GM12878 (cell line): ENCODE measurements around the gene HPS5. TPM values are rescaled to one million over a fixed set of nuclear protein-coding genes. Genes with fewer than 3 reads are reported as not detected.

Experiments used
- ATAC-seq: fragments of 200-7000 bp; cut with Tn5 transposase; 3 replicates; pipeline ENCODE4 v1.9.1; 2020; ENCODE audit warnings: mild to moderate bottlenecking, moderate library complexity
- BruUV-seq: library from RNA; stranded (reverse); fragments of 400-500 nt; replicated peaks from 2 replicates; lab custom pipeline; 2021; lab: Mats Ljungman, UMichigan
- CTCF ChIA-PET: fragments of 300-600 bp; sonication (Branson Sonifier 250); formaldehyde crosslinking; extraction: SDS; loops from one replicate; lab custom pipeline; 2021; ENCODE audit warnings: inconsistent platforms; lab: Yijun Ruan, JAX
- POLR2A ChIA-PET: fragments of 350-600 bp; formaldehyde crosslinking; extraction: SDS; loops from one replicate; lab custom pipeline; 2021; ENCODE audit warnings: inconsistent platforms; lab: Charles Lee
- RAD21 ChIA-PET: fragments of 300-600 bp; sonication (Branson Sonifier 250); formaldehyde crosslinking; loops from one replicate; lab custom pipeline; 2023; ENCODE audit warnings: antibody characterized with exemption; ENCODE audit not compliant: unreplicated experiment; lab: Charles Lee
- SMC1A ChIA-PET: fragments of 300-600 bp; sonication (Branson Sonifier 250); formaldehyde crosslinking; loops from one replicate; lab custom pipeline; 2023; ENCODE audit not compliant: unreplicated experiment, uncharacterized antibody; lab: Charles Lee
- DNase-seq: peaks from one replicate; pipeline ENCODE4 v3.0.0-alpha.2; 2011; ENCODE audit warnings: low read depth, low spot score
- FAIRE-seq: peaks from 3 replicates; lab custom pipeline; 2011; peaks lifted over from hg19 to GRCh38; lab: Jason Lieb, UNC
- H2AFZ ChIP-seq: 2 replicates; pipeline ENCODE4 v1.6.0; 2011; ENCODE audit warnings: low read depth, low read length, control low read depth; ENCODE audit not compliant: control insufficient read depth
- H3K27ac ChIP-seq: 2 replicates; pipeline ENCODE4 v1.5.1; 2011; ENCODE audit warnings: control low read depth; ENCODE audit not compliant: control insufficient read depth, insufficient read depth
- H3K27me3 ChIP-seq, 2 experiments: replicated peaks in 1 of 2; 2 replicates each; pipeline versions ENCODE4 v1.6.0 to v1.6.1; 2011; ENCODE audit warnings: low read length in 1 of 2; ENCODE audit not compliant: control insufficient read depth in 2 of 2, insufficient read depth in 2 of 2
- H3K36me3 ChIP-seq, 2 experiments: 2 replicates each; pipeline ENCODE4 v1.5.1; 2011; ENCODE audit warnings: low read length in 1 of 2; ENCODE audit not compliant: control insufficient read depth in 2 of 2, insufficient read depth in 2 of 2
- H3K4me1 ChIP-seq: 2 replicates; pipeline ENCODE4 v1.6.1; 2011; ENCODE audit warnings: mild to moderate bottlenecking, low read length, moderate library complexity, mixed read lengths; ENCODE audit not compliant: control insufficient read depth, insufficient read depth
- H3K4me2 ChIP-seq: 2 replicates; pipeline ENCODE4 v1.6.0; 2011; ENCODE audit warnings: control low read depth; ENCODE audit not compliant: control insufficient read depth, insufficient read depth
- H3K4me3 ChIP-seq: fragments of 200-600 bp; sonication (generic); 2 replicates; pipeline ENCODE4 v1.5.1; 2016
- H3K79me2 ChIP-seq: 2 replicates; pipeline ENCODE4 v1.6.0; 2011; ENCODE audit warnings: low read length; ENCODE audit not compliant: control insufficient read depth, insufficient read depth
- H3K9ac ChIP-seq: 2 replicates; pipeline ENCODE4 v1.8.0; 2011; ENCODE audit warnings: low read length, control low read depth, mixed read lengths; ENCODE audit not compliant: control insufficient read depth, insufficient read depth
- H3K9me3 ChIP-seq: replicated peaks from 3 replicates; pipeline ENCODE4 v1.5.1; 2011; ENCODE audit warnings: mild to moderate bottlenecking, low read length; ENCODE audit not compliant: control insufficient read depth, insufficient read depth
- H4K20me1 ChIP-seq: 2 replicates; pipeline ENCODE4 v1.6.0; 2011; ENCODE audit not compliant: control insufficient read depth, insufficient read depth
- ELK1 ChIP-seq: IDR thresholded peaks from 2 replicates; pipeline ENCODE4 v1.6.1; 2012; ENCODE audit warnings: low read depth, low read length, improper control_type of control experiment
- HDAC2 ChIP-seq: fragments of 200-600 bp; sonication (generic); IDR thresholded peaks from 2 replicates; pipeline ENCODE4 v1.6.1; 2017
- SUPT20H ChIP-seq: IDR thresholded peaks from 2 replicates; pipeline ENCODE4 v1.6.1; 2011; ENCODE audit warnings: low read depth, mild to moderate bottlenecking, low read length, moderate library complexity, borderline replicate concordance; ENCODE audit not compliant: control insufficient read depth
- SUZ12 ChIP-seq: fragments of 200-600 bp; sonication (generic); IDR thresholded peaks from one replicate; pipeline ENCODE4 v1.6.1; 2018; ENCODE audit warnings: antibody characterized with exemption, mild to moderate bottlenecking; ENCODE audit not compliant: unreplicated experiment
- WRNIP1 ChIP-seq: IDR thresholded peaks from 2 replicates; pipeline ENCODE4 v1.6.1; 2011; ENCODE audit warnings: low read depth, low read length, improper control_type of control experiment, borderline replicate concordance
- ZNF207 ChIP-seq: fragments of 450-650 bp; IDR thresholded peaks from 2 replicates; pipeline ENCODE4 v1.6.1; 2014; ENCODE audit warnings: antibody characterized with exemption, mild to moderate bottlenecking, borderline replicate concordance
- WGBS: methylation state at CpG from one replicate; pipeline ENCODE4 v1.1.6; 2016; ENCODE audit warnings: low lambda C conversion rate; ENCODE audit not compliant: insufficient replicate concordance, insufficient coverage; ENCODE audit errors: missing lambda C conversion rate; 5-methylcytosine and 5-hydroxymethylcytosine counted together
- in situ Hi-C: fragments of 300-500 bp; cut with MboI; formaldehyde crosslinking; loops from 9 replicates; pipeline ENCODE4 v1.14.3; 2018; ENCODE audit warnings: mixed read lengths
- intact Hi-C: fragments of 100-400 bp; cut with micrococcal nuclease; formaldehyde crosslinking; loops from one replicate; pipeline ENCODE4 v1.14.2; 2022; ENCODE audit not compliant: unreplicated experiment
- polyA plus RNA-seq, 11 experiments: library from polyadenylated mRNA; depleted of rRNA in 4 of 11; unstranded in 6 of 11; stranded (reverse) in 5 of 11; fragments of >200 nt; fragmentation: Nextera tagmentation in 4 of 11; fragmentation: Illumina TruSeq in 1 of 11; extraction: Ambion mirVana in 4 of 11; extraction: Trizol in 1 of 11; gene quantifications; 1 replicate in 1 of 11; 2 replicates in 10 of 11; pipeline versions ENCODE4 v1.2.1 to v1.2.3, GENCODE V29; 2011 to 2016; ENCODE audit warnings: inconsistent platforms in 2 of 11, missing spikeins in 2 of 11, low read depth in 1 of 11
- total RNA-seq, 4 experiments: library from RNA; depleted of rRNA in 3 of 4; stranded (reverse); fragments of >200 nt in 3 of 4; fragmentation: Illumina TruSeq in 1 of 4; extraction: Trizol in 1 of 4; gene quantifications; 2 replicates each; pipeline versions ENCODE4 v1.2.1 to v1.2.3, GENCODE V29; 2013 to 2021

HPS5 gene
- total and polyA plus RNA-seq, 10 of the 15 experiments (the other 5 are each of a cell fraction or from before 2014, with no cell fraction given) = 11.9 to 32.6 (median 23.5) TPM

DNA sequence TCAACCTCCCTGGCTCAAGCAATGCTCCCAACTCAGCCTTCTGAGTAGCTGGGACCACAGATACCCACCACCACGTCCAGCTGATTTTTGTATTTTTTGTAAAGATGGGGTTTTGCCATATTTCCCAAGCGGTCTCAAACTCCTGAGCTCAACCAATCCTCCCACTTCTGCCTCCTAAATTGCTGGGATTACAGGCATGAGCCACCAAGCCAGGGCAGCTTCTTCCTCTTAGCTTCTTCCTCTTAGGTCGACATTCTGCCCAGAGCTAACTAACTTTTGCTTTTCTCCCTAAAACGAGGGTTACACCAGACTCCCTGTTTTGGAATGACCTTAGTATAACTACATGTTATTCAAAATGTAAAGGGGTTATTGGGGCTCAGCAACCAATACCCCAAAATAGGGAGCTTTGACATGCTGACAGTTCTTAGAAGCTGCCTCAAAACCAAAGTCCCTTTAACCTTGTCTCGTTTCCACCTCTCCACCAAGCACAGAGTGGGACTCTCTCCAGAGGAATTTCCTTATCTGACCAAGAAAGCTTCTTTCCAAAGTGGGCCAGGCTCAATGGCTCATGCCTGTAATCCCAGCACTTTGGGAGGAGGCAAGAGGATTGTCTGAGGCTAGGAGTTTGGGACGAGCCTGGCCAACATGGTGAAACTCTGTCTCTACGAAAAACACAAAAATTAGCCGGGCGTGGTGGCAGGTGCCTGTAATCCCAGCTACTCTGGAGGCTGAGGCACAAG is 7.0 kb downstream of the HPS5 start:
- no peak overlapping the region for H3K4me2 ChIP-seq
- no TSS peak for BruUV-seq

More for the DNA sequence above, 7.0 kb downstream of the HPS5 start:
- in situ Hi-C loops = no loop called here
- ChIA-PET POLR2A (interaction anchor here (1.0 to 1.3 kb wide), 3 partner anchors 11 to 16 kb away, joined by 3 to 8 read pairs (median 3); no protein-coding TSS in a partner anchor), CTCF (interaction anchor here (0.6 to 2.9 kb wide), 8 partner anchors 9 to 199 kb away, joined by 3 to 25 read pairs (median 4); no protein-coding TSS in a partner anchor), RAD21 (interaction anchor here (1.1 to 6.1 kb wide), 4 partner anchors 15 to 146 kb away, joined by 3 to 29 read pairs (median 4); no protein-coding TSS in a partner anchor), SMC1A (interaction anchor here (0.7 to 5.4 kb wide), 7 partner anchors 20 to 209 kb away, joined by 3 to 40 read pairs (median 4); no protein-coding TSS in a partner anchor)
- TF ChIP-seq ELK1 (no peak), ZNF207 (no peak), SUPT20H (no peak), SUZ12 (no peak), HDAC2 (no peak), WRNIP1 (no peak)
- peaks cover 22% of the 10 kb centered on the region for H3K4me1 ChIP-seq
- no peaks in the 10 kb centered on the region for H3K27me3 ChIP-seq
- DNase-seq = no peak
- no peak overlapping the region for H3K9ac ChIP-seq
- no peaks in the 10 kb centered on the region for H4K20me1 ChIP-seq
- no peak for FAIRE-seq
- WGBS = 86% methylated on average over 9 of the region's 9 CpGs
- H2AFZ ChIP-seq = no peak overlapping the region
- H3K27ac ChIP-seq = no peak overlapping the region
- intact Hi-C loops = no loop called here
- peaks cover 64% of the 10 kb centered on the region for H3K79me2 ChIP-seq
- no peak overlapping the region for H3K4me3 ChIP-seq
- H3K36me3 ChIP-seq = peaks cover 2 to 20% of the 10 kb centered on the region in 2 experiments; a peak in 3 of 4 replicates
- no peak for ATAC-seq
- no peaks in the 10 kb centered on the region for H3K9me3 ChIP-seq
